ENCODE data around the gene RHOXF2B.
"Not testable (repeated sequence)": the region's sequence is repeated elsewhere in the genome, so short reads cannot be mapped to it uniquely, and the experiment has no call there.

RHOXF2B gene

DNA sequence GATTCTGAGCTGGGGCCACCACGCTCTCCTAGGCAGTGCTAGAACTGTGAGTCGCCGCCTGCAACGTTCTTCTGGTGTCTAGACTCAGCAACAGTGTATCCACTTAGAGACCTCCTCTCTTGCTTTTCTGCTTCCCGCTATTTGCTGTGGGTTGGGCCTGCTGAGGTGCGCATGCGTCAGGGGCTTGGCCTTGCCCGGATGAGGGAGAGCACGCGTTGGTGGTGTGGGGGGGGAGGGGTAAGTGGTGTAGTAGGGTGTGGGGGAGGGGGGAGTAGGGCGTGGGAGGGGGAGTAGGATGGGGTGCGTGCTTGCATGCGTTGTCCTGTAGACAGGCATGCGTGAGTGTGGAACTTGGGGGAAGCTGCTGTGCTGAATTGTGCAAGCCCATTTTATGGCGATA lies at the start of gene RHOXF2B:
TSS of gene RHOXF2B (minus strand) at position 101 of the 400 bp plus-strand sequence. CDS start 138 bp downstream, outside the sequence.
- not testable (repeated sequence) for DNase-seq (ENCODE audit: low read depth in 2 of 2)

DNA sequence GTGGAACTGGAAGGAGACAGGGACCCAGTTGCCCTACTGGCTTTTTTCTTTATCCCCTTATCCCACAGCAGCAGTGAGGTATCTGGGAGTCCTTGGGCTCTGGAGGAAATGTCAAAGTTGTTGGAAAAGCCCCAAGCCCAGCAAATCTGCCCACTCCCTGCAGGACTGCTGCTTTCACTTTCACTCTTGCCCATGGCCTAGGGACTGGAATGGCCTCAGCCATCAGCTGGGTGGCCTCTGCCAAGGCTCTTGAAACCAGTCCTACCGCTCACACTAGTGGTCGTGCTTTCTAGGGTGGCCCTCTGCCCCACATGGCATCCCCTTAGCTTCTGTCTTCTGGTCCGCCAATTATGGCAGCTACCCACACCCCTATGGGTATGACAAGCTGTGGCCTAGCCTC lies 48.0 kb upstream of the RHOXF2B start:
- DNase-seq (ENCODE audit: low read depth in 2 of 2) = no peak

DNA sequence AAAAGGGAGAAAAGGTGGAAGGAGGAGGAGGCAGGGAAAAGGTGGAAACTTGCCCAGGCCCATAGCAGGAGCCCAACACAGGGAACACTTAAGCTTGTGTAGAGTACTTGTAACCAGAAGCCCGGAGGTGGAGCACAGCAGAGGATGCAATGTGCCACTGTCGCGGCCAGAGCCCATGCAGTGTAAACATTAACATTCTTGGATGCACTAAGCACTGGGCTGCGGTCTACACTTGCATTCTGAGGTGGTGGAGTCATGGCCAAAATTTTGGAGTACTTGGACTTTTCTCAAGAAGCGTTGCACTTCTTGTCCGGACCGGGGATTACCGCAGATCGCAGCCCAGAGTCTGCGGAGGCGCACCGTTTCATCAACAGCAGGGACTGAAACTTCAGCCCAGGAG lies 42.7 kb upstream of the RHOXF2B start:
- DNase-seq (ENCODE audit: low read depth in 2 of 2) = no peak

DNA sequence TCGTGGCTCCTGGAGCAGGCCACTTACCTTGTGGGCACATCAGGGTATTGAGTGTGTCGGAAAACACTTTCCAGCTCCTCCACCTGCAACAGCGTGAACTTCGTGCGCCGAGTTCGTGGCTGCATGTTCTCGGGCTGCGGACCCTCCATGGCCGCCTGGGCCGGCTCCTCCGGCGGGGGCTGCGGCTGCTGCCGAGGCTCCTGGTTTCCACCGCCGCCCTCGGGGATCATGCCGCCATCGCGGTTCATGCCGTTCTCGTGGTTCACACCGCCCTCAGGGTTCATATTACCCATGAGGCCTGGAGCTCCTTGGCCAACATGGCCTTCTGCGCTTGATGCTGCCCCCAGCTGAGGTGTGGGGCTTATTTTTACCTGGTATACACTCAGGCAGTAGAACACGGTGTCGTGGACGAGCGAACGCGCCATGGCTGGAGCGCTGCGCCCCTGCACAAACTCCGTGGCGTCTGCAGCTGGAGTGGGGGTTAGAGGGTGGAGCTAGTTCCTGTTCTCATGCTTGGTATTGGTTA lies 38.0 kb upstream of the RHOXF2B start, which contains the start of gene RHOXF1:
TSS of gene RHOXF1 (minus strand) at position 476 of the 526 bp plus-strand sequence. CDS start at position 425, 51 bp downstream.
- no peak for DNase-seq (ENCODE audit: low read depth in 2 of 2)

DNA sequence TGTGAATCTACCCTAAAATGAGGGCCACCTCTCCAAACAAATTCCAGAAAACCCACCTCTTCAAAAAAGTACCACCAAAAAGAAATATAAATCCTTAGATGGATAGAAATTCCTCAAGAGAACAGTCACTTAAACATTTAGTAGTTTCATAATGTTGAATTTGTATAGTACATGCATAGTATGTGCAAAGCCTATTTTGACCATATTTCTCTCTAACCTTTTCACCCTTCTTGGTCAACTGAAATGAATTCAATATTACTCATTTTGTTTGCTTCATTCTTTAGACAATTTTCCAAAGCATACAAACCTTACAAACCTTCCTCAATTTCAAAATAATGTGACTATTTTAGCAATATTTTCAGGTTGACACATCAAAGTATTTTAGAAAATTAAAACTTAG lies 34.1 kb upstream of the RHOXF2B start:
- DNase-seq (ENCODE audit: low read depth in 2 of 2) = no peak

DNA sequence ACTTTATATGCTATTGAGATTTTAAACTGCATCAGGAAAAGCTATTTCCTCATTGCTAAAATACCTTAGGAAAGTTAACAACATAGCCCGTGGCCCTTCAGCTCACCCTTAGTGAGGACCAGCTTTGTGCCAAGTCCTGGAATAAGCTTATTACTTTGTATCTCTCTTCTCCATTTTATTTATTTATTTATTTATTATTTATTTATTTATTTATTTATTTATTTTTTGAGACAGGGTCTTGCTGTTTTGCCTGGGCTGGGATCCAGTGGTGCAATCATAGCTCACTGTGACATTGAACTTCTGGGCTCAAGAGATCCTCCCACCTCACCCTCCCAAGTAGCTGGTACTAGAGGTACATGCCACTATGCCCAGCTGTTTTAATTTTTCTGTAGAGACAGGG lies 31.9 kb upstream of the RHOXF2B start:
- no peak for DNase-seq (ENCODE audit: low read depth in 2 of 2)

DNA sequence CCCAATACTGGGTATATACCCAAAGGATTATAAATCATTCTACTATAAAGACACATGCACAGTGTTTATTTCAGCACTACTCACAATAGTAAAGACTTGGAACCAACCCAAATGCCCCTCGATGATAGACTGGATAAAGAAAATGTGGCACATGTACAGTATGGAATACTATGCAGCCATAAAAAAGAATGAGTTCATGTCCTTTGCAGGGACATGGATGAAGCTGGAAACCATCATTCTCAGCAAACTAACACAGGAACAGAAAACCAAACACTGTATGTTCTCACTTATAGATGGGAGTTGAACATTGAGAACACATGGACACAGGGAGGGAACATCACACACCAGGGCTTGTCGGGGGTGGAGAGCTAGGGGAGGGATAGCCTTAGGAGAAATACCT lies 27.2 kb upstream of the RHOXF2B start:
- not testable (repeated sequence) for DNase-seq (ENCODE audit: low read depth in 2 of 2)

DNA sequence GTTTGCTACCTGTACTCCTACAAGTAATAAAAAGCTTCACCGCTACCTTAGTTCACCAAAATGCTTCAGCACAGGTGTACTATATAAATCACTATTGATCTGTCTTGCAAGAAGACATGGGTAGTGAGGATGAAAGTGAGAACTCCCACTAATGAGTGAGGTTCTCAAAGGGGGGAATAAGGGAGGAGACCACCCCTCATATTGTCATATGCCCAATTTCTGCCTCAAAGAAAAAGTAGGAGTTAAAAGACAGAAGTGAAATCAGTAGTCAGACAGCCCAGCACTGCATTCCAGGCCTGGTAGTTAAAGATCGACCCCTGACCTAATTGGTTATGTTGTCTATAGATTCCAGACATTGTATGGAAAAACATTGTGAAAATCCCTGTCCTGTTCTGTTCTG lies 23.6 kb upstream of the RHOXF2B start:
- not testable (repeated sequence) for DNase-seq (ENCODE audit: low read depth in 2 of 2)

DNA sequence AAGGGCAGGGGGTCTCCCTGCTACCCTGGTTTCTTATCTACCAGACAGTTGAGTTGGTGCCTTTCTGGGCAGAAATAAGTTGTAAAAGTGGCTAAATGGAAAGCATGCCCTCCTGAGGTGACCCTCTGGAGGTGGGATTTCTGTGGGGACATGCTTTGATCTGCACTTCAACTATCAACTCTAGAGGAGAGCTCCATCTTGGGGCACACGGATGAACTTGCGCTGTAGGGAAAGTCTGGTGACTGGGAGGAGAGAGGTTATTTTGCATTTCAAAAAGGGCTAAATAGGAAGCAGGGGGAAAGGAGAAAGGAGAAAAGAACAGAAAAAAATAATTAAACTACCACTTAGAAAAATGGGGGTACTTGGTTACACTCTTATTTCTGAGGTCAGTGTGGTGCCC lies 12.7 kb upstream of the RHOXF2B start:
- DNase-seq (ENCODE audit: low read depth in 2 of 2) = no peak

DNA sequence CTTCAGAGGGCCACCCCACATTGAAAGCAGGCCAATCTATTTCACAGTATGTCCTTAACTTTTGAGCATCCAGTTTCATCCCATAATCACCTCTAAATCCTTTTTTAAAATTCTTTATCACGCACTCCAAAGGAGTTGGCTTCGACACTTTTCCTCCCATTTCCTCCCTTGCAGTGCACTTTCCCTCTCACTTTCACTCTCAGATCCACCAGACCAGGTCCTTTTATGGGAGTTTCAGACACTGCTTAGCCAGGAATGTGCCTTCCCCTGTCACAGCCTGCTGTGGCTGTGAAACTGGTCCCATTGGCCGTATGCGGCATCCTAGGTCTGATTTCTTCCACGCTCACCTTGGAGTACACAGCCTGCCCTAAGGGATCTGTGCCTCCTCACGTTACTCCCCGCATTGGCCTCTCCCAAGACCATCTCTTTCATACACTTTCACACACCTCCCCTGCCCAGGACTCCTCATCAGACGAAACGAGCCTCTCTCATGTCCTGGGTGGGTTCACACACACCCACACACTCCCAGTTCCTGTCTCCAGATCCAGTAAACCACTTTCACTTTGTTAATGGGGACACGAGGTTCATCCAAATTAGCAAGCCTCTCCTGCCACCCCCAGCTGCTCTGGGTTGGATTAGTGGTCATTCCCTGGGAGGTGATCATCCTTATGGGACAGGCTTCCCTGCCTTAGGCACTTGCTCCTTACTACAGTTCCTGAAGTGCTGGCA lies 10.0 kb upstream of the RHOXF2B start:
- DNase-seq (ENCODE audit: low read depth in 2 of 2) = no peak

DNA sequence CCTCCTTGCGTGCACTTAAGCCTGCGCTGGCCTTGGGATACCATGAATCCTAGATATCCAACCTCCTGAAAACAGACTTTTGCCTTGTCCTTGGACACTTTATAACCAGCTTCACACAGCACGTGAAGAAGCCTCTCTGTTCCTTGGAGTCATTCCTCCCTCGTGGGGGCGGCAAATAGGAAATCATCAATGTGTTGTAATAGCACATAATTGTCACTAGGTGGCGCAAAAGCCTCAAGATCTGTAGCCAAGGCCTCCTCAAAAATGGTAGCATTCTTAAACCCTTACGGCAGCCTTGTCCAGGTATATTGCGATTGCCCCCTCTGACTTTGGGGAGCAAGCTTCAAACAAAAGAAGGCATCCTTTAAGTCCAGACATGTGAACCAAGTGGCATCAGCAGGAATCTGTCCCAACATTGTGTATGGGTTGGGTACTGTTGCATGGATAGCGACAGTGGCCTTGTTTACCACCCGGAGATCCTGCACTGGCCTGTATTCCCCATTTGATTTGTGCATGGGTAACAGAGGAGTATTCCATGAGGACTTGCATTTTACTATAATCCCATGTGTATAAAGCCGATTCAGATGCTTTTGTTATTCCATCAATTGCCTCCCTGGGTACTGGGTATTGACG lies 8.2 kb upstream of the RHOXF2B start:
- not testable (repeated sequence) for DNase-seq (ENCODE audit: low read depth in 2 of 2)

DNA sequence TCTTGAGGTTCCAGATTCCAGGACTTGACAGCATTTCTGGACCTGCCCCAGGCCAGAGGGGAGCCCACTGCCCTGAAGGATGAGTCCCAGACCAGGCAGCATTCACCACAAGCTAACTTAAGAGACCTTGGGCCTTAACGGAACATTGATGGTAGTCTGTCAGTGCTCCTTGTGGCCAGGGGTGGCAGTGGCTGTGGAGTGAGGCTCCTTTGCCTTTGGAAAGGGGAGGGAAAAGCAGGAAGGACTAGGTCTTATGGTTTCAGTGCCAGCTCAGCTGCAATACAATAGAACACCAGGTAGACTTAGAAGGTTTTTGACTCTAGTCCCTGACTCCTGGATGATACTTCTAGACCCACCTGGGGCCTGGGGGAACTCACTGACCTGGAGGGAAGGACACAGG lies 11.3 kb downstream of the RHOXF2B start:
- DNase-seq (ENCODE audit: low read depth in 2 of 2) = not testable (repeated sequence)

DNA sequence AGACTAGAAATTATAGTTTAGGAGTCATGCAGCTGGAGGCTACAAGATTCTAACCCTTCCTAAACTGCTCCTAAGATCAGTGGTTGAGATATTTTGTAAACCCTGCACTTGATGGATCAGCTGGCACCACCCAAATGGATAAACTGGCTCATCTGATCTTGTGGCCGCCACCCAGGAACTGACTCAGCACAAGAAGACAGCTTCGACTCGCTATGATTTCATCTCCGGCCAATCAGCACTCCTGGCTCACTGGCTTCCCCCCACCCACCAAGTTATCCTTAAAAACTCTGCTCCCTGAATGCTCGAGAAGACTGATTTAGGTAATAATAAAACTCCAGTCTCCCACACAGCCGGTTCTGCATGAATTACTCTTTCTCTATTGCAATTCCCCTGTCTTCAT lies 34.8 kb downstream of the RHOXF2B start:
- not testable (repeated sequence) for DNase-seq (ENCODE audit: low read depth in 2 of 2)

DNA sequence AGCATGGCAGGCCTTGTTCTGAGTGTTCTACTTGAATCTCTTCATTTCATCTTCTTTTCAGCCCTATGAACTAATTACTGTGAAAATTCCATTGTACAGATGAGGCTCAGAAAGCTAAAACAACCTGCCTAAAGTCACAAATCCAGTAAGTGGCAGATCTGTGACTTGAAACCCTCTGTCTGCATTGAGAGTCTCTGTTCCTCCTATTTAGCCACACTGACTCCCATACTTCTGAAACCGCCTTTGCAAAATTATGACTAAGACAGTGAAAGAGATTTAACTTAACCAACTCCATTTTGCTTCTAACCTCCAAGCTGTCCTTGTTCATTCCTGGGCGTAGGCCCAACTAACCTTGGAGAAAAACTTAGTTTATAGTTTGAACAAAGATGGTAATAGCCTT lies 35.2 kb downstream of the RHOXF2B start:
- DNase-seq (ENCODE audit: low read depth in 2 of 2) = not testable (repeated sequence)

DNA sequence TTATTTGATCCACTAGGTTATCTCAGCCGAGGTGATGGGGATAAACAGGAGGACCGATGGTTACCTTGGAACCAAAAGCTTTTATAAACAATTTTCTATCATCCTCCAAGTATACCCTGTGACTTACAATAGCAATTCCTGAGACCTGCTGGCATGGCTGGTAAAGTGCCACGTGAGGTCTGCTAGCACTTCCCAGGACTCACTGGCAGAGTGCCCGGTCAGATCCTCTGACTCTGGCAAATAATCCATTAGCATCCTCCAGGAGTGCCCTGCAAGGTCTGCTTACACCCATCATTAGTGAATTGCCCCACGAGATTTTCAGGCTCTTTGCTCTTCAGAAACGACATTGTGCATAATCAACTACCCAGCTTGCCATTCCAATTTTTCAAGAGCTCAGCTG lies 37.3 kb downstream of the RHOXF2B start:
- not testable (repeated sequence) for DNase-seq (ENCODE audit: low read depth in 2 of 2)

DNA sequence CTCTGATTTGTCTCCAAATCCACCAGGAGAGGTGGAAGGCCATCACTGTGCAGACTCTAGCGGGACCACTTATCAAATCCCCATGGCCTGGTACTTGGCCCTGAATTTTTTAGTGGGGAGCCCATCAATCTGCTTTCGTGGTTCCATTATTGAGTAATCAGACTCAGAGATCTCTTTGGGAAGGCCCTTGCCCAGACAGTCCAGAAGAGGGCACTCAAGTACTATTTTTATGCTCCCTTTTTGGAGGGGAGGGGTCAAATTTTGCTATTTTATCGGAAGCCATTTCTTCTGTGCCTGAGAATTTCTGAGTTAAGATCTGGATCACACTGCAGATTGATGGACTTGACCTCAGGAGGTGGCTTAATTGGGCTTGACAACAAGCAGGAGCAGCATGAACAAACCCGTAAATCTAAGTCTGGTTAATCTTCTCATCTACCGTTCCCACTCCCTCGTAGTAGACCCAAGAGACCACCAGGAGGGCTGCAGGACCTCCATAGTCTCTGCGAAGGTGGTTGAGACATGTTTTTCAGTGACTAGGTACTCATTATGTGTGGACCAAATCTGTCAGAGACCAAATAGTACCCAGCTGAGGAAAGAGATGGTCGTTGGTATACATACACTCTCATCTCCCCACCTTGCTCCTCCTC lies 38.3 kb downstream of the RHOXF2B start:
- DNase-seq (ENCODE audit: low read depth in 2 of 2) = not testable (repeated sequence)

DNA sequence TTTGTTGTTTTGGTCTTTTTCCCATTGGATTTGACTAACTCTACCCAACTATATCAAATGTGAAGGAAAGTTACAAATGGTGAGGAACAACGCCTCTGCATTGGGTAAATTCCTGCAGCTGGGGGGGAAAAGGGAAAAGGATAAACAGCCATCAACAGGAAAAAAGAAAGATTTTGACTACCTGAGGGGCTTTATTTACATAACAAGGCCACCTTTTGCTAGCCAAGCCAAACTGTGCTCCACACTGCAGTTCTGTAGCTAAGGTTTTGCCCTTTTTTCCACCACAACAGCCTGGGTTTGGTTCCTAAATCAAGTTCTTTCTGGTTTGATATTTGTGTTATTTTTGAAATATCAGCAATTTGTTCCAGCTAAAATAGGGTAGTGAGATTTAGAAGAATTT lies 40.8 kb downstream of the RHOXF2B start:
- DNase-seq (ENCODE audit: low read depth in 2 of 2) = no peak

DNA sequence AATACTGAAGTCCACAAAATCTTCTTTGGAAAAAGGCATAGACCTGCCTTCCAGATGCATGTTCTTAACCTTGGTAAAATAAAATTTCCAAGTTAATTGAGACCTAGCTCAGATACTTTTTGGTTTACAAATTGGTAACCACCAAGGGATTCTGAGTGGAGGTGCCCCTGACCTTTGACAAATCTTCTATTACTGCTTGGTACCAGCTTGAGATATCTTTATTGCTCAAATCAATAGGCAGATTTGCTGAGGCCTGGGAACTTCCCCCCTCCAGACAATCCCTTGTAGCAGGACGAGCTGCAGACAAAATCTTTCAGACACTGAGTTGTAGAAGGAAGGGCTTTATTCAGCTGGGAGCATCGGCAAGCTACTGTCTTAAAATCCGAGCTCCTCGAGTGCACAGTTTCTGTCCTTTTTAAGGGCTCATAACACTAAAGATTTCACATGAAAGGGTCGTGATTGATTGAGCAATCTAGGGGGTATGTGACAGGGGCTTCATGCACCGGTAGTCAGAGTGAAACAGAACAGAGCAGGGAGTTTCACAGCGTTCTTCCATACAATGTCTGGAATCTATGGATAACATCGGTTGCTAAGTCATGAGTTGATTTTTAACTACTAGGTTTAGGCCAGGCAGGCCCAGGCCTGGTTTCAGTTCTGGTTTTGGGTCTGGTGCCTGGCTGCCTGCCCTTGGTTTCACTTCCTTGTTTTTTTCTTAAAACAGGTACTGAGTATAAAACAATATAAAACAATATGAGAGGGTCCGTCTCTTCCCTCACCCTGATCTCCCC lies 41.8 kb downstream of the RHOXF2B start:
- not testable (repeated sequence) for DNase-seq (ENCODE audit: low read depth in 2 of 2)

DNA sequence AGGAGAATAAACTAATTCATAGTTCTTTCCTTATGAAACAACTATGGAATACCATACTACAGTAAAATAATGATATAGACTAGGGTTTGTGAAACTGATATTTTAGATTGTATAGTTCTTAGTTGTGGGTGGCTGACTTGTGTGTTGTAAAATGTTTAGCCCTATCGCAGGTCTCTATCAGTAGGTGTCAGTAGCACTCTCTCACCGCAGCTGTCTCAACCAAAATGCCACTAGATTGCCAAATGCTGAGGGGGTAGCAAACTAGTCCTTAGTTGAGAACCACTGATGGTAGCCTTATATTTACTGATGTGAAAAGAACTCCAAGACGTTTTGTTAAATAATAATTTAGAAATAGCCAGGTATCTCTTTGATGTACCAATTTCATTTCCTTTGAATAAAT lies 48.1 kb downstream of the RHOXF2B start:
- no peak for DNase-seq (ENCODE audit: low read depth in 2 of 2)

DNA sequence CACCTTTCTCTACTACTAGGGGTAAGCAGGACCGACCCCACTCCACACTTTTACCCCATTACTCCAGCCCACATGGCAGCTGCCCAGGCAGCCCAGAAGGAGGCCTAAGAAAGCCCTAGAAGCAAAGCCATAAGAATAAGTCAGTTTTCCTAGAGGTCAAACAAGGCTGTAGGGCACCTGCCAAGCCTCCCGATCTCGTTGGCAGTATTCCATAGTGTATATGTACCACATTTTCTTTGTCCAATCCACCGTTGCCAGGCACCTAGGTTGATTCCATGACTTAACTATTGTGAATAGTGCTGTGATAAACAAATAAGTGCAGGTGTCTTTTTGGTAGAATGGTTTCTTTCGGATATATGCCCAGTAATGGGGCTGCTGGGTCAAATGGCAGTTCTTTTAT lies 54.2 kb downstream of the RHOXF2B start:
- DNase-seq (ENCODE audit: low read depth in 2 of 2) = no peak

DNA sequence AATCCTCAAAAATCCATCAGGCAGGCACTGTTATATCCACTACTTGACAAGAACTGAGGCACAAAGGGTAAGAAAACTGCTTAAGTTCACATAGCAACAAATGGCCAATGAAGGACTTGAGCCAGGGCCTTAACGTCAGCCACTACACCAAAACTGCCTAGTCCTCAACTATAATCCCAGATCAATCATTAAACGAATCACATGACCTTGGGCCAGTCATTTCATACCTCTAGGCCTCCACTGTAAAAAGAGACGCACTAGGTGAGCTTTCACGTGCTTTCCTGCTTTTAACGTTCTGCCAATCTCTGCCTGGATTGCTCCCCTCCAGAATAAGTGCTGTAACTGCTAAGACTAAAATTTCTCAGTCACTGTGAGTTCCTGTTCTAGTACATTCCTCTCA lies 54.7 kb downstream of the RHOXF2B start:
- DNase-seq (ENCODE audit: low read depth in 2 of 2) = no peak
